DOHH2 (cell line): ENCODE measurements around the gene PBOV1.

Source experiments
- EZH2phosphoT487 ChIP-seq: fragments of 200-600 bp; sonication (generic); IDR thresholded peaks from 2 replicates; pipeline ENCODE4 v1.6.1; 2017; ENCODE audit warnings: borderline replicate concordance, mild to moderate bottlenecking, antibody characterized with exemption, low read length, moderate library complexity, mixed read lengths
- TF ChIP-seq, protein P1 (sequence below): fragments of 200-600 bp; sonication (generic); IDR thresholded peaks from one replicate; pipeline ENCODE4 v1.5.1; 2014; ENCODE audit warnings: antibody characterized with exemption, mild to moderate bottlenecking, low read depth, low read length; ENCODE audit not compliant: poor library complexity, severe bottlenecking

DNA sequence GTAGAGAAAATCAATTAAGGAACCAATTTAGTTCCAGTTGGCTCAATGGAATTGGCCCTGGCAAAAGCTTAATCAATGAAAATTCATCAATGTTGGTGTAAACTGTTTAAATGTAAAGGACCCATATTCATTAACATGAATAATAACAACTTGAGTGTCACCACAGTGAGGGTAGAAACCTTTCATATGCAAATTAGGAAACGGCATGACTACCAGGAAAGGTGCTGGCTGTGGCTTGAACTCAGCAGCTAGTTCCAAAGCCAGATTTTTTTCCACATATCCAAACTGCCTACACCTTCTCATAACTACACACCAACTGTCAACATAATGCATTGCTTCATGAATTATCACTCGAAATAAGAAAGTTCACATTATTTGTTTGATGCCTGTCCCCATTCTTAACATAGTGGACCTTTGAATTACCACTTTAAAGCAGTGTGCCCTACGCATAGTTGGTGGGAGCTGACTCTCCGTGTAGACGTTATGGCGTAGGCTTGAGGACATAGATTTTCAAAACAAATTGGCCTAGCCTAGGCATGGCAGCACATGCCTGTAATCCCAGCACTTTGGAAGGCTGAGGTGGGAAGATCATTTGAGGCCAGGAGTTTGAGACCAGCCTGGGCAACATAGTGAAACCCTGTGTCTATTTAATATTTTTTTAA is 19.7 kb downstream of the PBOV1 start:
- TF ChIP-seq, protein P1, sequence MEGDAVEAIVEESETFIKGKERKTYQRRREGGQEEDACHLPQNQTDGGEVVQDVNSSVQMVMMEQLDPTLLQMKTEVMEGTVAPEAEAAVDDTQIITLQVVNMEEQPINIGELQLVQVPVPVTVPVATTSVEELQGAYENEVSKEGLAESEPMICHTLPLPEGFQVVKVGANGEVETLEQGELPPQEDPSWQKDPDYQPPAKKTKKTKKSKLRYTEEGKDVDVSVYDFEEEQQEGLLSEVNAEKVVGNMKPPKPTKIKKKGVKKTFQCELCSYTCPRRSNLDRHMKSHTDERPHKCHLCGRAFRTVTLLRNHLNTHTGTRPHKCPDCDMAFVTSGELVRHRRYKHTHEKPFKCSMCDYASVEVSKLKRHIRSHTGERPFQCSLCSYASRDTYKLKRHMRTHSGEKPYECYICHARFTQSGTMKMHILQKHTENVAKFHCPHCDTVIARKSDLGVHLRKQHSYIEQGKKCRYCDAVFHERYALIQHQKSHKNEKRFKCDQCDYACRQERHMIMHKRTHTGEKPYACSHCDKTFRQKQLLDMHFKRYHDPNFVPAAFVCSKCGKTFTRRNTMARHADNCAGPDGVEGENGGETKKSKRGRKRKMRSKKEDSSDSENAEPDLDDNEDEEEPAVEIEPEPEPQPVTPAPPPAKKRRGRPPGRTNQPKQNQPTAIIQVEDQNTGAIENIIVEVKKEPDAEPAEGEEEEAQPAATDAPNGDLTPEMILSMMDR = no peak
- no peak for TF ChIP-seq EZH2phosphoT487
